Stimulated activated CD8-positive, alpha-beta memory T cell treated with anti-CD3 and anti-CD28 coated beads, Interleukin-4, amount 100 ng/mL, for 24 hours (primary cell): ENCODE results near the gene ZNF526.
A peak's percentile ranks its signal among the peaks of the same experiment; 100 is the strongest.

Experiments
- DNase-seq: peaks from one replicate; pipeline ENCODE4 v3.0.0-alpha.2; 2020; ENCODE audit warnings: low read depth

ZNF526 gene

DNA sequence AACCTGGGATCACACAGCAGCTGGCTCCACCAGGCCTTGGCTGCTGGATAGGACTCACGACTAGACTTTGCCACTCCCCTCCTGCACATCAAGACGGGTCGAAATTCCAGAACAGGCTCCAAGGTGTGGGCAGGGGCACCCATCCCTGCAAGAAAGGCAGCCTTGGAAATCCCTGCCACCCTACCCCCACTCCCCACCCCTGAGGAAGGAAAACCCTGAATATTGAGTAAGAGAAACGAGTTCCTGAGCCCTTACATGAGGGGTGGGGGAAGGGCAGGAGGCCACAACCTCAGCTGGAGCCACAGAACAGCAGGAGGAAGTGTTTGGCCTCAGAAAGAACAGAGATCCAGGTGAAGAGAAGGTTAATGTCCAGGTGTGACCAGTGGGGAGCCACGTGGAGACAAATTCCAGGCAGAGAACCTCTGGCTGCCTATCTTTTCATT lies 22.7 kb upstream of the ZNF526 start:
- DNase-seq = no peak

DNA sequence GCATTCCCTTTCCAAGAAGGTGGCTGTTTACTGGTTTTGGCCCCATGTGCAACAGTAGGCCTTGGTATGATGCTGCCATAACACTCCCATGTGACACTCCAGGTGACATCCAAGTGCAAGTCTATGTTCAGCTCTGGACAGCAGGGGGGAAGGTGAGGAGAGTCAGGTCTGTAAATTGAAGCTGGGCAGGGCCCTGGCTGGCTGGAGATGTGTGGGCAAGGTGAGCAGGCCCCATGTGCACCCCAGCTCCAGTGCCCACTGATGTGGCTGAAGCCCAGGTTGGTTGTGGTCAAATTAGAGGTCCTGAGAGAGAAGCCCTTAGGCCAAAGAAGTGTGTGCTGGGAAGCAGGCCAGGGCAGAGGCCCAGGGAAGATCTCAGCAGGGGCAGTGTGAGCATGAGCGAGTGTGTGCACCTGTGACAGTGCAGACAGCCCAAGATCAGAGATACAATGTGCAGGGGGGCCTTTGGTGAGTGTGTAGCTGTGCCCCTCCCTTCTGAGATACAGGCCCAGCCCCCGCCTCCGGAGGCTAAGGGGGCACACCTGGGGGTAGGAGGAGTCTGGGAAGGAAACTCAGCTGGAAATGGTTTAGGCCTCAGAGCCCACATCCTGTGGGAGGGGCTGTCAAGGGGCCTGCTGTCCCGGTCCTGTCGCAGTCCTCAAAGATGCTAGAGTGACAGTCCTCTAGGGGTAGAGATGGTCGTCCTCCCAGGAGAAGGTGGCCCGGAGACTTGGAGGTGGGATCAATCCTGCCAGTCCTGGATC lies 21.3 kb upstream of the ZNF526 start:
- no peak for DNase-seq

DNA sequence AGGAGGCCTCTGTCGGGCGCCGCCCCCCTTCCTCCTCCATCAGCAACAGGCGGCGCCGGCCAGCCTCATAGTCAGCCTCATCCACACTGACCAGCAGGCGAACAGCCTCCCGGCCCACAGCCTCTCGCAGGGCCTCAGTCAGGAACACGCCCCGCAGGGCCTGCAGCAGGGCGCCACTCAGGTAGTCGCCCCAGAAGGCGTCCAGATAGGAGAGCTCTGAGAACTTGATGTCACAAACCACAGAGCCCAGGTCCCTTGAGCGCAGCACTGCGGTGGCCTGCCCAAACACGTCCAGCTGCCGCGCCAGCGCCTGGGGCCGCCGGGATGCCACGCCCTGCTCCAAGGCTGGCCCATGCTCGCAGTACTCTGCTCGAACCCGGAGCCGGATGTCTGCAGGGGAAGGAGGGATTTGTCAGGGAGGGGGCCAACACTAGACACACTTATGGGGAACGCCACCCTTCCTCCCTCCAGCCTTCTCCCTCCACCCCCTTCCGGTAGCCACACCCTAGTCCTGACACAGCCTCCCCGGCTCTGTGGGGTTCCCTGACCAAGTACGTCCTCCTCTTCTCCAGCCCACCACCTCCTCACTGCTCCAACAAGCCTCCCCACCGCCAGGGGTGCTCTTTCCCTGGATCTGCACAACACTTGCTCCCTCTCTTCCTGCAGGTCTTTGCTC lies 20.5 kb upstream of the ZNF526 start:
- no peak for DNase-seq

DNA sequence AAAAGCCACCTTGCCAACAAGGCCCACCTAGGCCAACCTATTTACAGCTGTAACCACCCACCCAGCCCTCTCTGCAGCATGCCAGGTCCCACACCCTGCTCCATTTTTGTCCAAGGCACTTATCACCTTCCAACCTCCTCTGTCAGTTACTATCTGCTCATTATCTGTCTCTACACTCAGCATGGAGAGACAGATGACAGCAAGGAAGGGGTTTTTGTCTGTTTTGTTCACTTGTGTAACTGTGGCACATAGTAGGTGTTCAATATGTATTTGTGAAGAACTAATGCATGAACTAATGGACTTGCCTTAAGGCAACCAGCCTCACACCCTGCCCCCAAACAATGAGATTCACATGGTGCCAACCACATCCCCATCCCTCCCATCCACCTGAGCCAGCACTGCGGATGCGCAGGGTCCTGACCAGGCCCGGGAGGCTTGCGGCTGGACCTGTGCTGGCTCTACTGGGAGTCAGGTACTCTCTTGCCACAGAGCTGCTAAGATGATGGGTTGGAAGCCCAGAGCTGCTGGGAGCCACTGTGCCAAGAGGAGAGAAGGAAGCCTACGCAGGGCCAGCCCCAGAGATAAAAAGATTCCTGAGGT lies 19.9 kb upstream of the ZNF526 start:
- DNase-seq = no peak

DNA sequence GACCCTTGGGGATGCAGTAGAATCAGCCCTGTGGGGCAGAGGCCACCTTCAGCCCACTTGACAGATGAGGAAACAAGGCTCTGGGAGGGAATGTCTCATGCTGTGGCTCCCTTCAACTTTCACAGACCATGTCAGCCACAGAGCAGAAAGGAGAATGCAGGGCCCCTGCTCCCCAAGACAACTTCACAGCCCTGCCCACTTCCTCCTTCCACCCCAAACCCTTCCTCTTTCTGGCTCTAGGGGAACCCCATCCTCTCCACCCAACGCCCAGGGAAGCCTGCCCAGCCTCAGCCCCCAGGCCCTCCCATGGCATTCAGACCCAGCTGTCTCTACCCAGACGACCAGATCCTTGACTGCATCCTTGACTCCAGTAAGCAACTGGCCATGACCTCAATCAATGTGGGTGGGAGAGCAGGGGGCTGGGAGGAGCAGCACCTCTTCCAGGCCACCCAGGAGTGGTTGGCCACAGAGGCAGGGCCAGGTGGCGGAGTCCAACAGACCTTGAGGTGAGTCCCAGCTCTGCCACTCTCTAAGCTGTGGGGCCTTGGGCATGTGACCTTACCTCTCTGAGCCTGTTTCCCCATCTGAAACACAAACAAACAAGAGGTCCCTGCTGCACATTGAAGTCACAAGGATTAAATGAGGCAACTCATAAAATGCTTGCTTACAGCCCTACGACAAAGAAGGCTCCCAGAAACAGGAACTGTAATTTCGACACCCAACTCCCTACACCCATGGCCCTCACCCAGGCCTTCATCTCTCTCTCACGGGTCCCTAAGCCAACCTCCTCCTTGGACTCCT lies 18.4 kb upstream of the ZNF526 start:
- DNase-seq = no peak

DNA sequence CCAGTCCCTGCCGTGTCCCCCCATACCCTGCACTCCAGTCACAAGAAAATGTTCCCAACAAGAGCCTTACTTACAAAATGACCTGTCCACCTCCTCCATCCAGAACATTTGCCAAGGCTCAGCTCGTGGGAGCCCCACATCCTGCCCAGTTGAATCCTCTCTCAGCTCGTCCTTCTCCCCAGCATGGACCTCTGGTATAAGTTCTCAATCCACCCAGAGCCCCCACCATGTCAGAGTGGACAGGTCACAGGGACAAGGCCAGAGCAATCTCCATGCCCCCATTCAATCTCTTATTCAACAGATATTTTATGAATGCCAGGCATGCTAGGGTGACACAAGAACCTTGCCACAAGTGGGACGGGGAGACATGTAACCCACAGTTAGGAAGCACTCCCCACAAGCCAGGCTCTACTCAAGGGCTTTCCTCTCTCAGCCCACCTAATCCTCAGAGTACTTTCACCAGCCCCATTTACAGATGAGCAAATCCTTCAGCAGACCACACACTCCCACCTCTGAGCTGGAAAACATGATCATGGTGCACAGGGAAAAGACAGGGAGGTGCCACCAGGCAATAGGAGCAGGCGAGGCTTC lies 17.7 kb upstream of the ZNF526 start:
- DNase-seq = no peak

DNA sequence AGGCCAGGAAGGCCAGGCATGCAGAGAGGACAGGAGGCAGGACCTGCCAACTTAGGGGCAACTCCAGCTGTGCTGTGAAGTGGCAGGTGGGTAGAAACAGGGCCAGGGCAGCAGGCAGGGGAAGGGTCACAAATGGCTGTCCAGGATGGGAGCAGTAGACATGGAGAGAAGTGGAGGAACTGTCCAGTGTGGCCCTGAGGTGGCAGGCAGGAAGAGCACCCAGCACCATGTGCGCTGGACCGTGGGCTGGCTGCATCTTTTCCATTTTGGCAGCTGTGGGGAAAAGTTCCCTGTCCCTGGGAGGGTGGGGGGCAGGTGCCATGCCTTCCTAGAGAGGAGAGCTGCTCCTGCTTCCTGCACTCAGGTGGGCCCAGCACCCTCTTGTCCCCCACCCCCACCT lies 16.4 kb upstream of the ZNF526 start:
- no peak for DNase-seq

DNA sequence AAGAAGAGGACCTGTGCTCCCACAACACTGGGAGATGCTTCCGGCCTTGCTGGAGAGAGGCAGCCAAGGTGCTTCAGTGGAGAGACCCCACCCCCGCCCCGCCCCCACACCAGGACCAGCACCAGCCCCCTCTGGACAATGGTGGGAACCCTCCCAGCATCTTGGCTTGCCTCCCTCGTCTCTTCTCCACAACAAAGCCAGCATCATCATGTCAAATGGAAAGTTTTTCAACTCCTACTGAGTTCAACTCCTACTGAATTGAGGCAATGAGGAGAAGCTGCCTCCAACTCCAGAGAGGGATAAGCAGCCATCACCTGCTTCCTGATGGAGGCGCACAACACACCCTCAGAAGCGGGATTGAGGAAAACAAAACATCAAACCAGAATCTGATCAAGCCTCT lies 15.4 kb upstream of the ZNF526 start:
- no peak for DNase-seq

DNA sequence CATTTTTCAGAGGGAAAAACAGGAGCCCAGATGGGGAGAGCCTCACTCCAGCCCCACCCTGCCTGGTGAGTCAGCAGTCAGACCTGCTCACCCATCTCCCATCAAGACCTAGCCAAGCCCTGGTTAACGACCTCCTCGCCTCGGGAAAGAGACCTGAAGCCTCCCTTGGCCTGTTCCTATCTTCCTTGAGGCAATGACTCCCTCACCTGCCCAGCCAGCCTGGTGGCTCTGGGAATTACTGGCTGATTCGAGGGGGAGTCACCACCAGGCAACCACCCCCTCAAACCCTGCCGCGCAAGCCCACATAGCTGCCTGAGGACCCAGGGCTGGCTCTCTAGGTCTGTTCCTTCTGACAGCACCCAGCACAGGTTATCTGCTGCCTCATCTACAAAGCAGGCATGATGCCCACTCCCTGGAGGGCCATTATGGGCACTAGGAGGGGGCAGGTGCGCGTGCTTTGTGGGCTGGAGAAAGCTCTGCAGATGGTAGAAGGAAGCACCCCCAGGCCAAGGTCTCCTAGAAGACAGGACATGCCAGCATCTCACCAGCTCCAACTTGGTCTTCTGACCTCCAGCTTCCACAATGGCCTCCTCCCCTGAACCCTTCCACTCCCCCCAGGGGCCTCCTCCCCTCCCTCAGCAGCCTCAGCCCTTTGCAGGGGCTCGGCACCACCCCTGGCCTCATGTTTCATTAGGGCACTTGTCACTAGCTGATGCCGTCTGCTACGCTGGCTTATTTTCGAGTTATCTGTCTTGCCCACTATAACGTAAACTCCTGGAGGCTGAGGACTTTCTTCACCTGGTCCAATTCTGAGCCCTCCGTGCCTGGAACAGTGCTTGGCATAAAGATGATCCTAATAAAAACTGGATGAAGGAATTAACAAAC lies 13.0 kb upstream of the ZNF526 start:
- no peak for DNase-seq

DNA sequence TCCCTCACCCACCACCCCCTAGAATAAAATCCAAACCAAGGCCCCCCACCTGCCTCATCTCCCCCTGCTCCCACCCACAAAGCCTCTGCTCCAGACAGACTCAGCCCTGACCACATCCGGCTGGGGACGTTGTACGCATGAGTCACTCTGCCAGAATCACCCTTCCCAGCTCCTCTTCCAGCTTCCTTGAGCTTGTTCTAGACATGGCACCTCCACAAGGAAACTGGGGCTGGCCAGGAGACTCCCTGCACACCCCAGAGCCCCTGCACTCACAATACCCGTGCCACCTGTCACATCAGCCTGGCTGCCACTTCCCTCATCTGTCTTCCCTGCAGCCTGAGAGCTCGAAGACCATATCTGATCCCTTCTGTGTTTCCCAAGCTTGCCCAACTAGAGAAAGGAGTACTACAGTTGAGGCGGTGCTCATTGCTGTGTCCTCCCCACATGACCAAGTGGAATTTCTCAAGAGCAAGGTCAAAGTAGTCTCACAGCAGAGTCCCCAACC lies 12.3 kb upstream of the ZNF526 start:
- DNase-seq = no peak

DNA sequence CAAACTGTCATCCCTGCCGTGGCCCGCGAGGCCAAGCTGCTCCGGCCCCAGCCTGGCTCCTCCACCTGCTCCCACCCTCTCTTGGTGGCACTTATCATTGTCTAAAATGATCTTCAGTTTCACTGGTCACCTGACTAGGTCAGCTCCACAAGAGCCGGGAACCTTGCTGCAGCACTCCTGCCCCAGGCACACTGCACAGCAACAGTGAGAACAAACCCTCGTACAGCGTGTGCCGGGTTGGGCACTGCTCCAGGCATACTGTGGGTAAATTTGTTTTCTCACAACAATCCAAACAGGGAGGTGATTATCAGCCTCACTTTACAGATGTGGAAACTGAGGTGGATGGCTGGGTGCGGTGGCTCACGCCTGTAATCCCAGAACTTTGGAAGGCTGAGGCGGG lies 11.5 kb upstream of the ZNF526 start:
- DNase-seq = no peak

DNA sequence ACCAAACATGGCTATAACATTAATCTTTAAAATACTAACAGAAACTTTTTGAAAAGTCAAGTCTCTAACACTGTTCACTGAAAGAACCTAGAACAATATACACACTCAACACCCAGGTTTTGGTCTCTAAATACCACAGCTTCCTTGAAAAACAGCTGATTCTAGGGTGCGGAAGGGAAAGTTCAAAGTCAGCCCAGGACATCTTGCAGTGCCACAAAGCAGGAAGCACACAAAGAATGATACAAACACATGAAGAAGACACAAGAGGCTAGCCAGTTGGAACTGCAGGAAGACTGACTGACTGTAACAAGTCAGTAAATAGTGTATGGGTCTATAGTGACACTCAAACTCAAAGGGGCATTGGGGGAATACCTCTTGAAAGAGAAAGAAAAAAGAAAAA lies 7.2 kb upstream of the ZNF526 start:
- no peak for DNase-seq

DNA sequence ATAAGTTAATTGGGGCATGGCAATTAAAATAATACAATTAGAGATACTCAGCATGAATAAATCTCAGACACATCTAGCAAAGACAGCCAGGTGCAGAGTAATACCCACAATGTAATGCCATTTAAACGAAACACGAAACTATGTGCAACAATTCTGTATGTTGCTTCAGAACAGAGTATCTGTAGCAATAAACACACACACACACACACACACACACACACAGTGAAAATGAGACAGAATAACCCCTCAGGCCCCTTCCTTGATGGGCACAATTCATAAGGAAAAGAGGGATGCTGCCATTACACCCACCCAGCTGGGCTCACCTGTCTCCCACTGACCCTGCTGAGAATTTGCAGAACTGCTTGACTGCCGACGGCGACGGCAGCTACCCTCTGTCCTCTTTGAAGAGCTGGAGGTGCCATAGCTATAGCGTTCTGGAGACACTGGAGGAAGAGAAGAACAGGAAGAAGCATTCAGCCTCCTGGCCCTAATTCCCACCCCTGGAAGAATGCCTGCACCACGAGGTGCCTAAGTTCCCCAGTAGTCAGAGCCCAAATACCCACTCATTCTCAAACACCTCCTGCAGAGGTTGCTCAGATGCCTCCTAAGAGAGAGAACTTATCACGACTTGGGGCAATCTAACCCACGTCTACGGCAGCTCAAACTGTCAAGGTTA lies 5.2 kb upstream of the ZNF526 start:
- no peak for DNase-seq

DNA sequence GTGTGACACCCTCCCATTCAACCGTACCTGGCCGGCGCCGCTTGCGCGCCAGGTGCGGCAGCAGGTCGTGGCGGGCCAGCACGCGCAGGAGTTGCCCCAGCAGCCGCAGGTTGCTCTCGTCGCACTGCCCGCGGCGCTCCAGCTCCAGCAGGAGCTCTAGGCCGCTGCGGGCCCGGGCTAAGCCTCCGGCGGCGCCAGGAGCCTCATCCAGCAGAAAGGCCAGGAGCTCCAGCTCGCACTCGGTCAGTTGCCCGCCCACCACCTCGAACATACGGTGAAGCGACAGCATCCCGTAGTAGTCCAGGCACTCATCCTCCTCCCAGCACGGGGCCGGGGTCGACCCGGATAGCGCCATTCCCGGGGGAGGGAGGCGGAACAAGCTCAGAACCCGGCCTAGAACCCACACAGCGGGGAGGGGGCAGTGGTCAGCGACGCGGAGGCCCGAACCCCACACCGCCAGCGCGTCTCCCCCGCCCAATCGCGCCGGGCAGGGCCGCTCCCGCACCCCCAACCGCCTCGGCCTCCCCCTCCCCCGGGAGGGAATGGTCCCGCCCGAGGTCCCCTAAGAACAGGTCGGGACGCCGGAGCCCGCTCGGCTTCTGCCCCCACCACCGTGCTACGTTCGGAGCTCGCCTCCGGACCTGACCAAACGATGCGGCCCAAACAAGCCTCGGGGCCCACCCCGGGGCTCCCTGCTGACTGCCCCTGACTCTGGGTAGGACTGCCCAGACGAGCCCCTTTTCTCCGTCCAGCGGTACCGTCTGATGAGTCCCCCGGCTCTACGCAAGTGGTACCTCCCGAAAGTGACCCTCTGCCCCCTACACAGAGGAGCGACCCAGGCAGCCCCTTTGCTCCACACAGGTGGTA lies 3.2 kb upstream of the ZNF526 start:
- no peak for DNase-seq

DNA sequence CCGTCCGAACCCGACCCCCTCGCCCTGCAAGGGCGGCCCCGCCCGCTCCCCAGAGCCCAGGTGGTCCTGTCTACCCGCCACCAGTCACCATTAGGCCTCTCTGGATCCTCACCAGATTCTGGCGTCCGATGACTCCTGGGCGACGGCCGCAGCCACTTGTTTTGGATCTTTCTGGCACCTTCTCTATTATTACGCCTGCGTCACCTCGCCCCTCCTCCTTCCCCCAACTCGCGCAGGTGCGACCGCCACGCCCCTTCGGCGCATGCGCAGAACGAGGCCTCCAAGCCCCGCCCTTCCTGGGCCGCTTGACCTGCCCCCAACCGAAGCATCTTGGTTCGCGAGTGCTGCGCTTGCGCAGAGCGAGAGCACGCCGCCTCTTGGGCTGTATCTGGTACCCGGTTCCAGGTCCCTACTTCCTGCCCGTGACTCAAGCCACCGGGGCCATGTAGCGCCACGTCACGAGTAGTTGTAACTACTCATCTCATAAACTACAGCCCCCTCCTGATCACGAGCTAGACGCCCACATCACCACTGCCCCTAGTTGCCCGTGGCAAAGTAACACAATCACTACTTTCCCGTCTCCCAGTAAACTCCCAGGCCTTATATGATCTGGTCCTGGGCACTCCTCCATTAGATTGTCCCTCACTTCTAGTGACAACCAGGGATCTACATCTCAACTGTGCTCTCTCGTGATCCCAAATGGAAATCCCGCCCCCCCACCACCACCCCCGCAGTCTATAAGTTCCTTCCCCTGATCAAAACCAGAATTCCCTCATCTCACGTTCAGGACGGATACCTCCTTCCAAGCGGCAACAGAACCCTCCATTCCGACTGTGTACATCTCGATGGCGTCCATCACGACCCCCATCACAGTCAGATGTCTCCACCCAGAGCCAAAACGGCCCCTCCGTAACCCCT lies 2.3 kb upstream of the ZNF526 start, which contains the start of gene DEDD2:
TSS of gene DEDD2 (minus strand) at position 158 of the 918 bp plus-strand sequence. CDS start 670 bp downstream, outside the sequence.
- DNase-seq = peak; percentile 99

DNA sequence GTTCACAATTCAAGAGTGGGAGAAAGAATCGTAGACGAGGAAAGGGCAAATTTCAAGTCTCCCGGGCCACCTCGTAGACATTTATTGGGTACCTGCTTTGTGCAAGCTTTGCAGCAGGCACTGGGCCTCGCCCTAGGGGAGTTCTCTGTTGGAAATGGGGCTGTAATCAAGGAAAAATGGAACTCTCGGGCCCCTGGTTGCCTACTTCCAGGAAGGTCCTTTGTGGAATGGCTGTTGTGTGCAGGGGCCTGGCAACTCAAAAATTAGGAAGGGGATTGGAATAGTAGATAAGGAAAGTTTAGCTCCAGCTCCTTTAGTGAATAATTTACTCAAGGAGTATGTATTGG lies 612 bp downstream of the ZNF526 start:
- DNase-seq = no peak

DNA sequence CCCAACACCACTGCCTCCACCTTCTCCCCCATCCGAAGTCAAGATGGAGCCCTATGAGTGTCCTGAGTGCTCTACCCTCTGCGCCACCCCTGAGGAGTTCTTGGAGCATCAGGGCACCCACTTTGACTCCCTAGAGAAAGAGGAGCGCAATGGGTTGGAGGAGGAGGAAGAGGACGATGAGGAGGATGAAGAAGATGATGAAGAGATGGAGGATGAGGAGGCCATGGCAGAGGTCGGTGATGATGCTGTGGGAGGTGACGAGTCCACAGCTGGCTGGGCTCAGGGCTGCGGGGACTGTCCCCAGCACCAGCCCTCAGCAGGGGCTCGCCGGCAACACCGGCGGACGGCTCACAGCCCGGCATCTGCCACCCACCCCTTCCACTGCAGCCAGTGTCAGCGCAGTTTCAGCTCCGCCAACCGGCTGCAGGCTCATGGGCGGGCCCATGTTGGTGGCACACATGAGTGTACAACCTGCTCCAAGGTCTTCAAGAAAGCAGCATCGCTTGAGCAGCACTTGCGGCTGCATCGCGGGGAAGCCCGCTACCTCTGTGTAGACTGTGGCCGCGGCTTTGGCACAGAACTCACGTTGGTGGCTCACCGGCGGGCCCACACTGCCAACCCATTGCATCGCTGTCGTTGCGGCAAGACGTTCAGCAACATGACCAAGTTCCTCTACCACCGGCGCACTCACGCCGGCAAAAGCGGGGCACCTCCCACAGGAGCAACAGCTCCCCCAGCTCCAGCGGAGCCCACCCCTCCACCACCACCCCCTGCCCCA lies 5.0 kb downstream of the ZNF526 start:
- no peak for DNase-seq
